GM12873 (cell line): ENCODE data around the gene UNC5B.

ENCODE experiments used
- TF ChIP-seq, protein P1 (sequence below): IDR thresholded peaks from 2 replicates; pipeline ENCODE4 v1.5.1; 2012; ENCODE audit warnings: low read depth, mild to moderate bottlenecking, moderate library complexity, low read length, control low read depth; ENCODE audit not compliant: insufficient read depth; ENCODE audit errors: missing control alignments

The UNC5B gene

DNA sequence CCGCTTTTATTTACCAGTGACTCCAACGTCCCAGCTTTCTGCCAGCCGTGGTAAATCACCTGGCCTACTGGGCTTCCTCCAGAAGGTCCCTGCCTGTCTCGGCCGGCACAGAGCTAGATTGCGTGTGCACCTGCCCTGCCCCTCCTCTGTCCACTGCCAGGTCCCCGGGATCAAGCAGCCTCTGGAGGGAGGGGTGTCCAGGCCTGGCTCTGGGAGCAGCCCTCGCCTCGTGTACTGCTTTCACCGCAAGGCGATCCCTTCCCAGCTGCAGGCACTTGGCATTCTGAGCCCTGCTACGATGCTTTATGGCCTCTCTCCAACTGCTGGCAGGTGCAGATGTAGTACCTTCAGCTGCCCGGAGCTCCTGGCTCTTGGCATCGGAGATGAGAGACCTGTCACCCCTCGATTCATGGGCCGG, 114.1 kb downstream of the UNC5B start:
- TF ChIP-seq, protein P1, sequence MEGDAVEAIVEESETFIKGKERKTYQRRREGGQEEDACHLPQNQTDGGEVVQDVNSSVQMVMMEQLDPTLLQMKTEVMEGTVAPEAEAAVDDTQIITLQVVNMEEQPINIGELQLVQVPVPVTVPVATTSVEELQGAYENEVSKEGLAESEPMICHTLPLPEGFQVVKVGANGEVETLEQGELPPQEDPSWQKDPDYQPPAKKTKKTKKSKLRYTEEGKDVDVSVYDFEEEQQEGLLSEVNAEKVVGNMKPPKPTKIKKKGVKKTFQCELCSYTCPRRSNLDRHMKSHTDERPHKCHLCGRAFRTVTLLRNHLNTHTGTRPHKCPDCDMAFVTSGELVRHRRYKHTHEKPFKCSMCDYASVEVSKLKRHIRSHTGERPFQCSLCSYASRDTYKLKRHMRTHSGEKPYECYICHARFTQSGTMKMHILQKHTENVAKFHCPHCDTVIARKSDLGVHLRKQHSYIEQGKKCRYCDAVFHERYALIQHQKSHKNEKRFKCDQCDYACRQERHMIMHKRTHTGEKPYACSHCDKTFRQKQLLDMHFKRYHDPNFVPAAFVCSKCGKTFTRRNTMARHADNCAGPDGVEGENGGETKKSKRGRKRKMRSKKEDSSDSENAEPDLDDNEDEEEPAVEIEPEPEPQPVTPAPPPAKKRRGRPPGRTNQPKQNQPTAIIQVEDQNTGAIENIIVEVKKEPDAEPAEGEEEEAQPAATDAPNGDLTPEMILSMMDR, result no peak

DNA sequence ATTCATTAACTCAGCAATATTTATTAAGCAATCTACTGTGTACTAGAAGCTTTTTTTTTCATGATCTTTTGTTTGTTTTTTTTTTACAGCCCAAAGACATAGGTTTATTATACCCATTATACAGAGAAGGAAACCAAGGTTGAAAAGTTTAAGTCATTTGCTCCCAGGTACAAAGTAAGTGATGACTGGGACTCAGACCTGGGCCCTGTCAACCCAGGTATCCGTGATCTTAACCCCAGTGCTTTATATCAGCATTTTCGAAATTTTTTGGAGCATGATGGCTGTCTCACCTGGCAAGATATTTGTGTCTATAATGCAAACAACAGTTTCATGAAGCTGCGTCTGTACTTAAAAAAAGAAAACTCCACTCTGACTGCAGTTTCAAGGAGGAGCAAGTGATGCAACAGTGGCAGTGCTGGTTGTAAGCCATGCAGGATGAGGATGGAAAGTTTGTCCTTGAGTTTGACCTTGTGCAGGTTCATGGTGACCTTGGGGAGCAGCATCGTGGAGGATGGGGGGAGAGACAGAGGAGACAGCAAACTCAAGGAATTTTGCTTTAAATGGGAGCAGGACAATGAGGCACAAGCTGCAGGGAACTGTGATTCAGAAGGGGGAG, 118.5 kb downstream of the UNC5B start:
- TF ChIP-seq, protein P1, result no peak

DNA sequence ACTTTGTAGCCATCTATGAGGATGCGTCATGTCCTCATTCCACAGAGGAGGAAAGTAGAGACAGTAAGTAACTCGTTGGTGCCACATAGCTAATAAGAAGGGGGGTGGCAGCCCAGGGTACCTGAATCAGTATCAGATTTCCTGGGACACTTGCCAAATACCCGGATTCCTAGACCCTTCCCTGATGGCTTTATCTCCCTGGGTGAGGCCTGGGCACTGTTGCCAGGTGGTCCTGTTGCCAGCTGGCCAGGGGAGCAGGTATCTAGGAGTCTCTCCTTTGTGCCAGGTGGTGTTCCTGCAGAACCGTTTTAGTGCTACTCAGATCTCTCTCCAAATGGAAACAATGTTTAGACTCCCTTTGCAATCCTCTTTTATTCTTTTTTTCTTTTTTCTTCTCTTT, 119.4 kb downstream of the UNC5B start:
- TF ChIP-seq, protein P1, result no peak

DNA sequence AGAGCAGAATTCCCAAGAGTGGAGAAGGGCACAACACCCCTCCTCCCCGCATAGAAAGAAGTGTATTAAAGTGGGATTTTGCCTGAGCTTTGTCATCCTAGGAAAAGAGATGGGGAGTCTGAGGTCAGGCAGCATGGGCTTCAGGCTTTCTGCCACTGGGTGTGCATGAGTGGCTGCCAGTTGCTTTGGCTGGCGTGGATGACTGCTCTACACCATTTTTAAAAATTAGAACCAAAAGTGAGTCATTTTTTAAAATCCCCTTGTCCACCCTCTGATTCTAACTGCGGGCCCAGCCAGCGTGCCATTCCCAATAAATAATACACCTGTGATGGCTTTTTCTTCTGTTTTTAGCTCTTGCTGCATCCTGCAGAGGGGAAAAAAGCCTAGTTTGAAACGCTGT, 120.1 kb downstream of the UNC5B start:
- TF ChIP-seq, protein P1, result no peak

DNA sequence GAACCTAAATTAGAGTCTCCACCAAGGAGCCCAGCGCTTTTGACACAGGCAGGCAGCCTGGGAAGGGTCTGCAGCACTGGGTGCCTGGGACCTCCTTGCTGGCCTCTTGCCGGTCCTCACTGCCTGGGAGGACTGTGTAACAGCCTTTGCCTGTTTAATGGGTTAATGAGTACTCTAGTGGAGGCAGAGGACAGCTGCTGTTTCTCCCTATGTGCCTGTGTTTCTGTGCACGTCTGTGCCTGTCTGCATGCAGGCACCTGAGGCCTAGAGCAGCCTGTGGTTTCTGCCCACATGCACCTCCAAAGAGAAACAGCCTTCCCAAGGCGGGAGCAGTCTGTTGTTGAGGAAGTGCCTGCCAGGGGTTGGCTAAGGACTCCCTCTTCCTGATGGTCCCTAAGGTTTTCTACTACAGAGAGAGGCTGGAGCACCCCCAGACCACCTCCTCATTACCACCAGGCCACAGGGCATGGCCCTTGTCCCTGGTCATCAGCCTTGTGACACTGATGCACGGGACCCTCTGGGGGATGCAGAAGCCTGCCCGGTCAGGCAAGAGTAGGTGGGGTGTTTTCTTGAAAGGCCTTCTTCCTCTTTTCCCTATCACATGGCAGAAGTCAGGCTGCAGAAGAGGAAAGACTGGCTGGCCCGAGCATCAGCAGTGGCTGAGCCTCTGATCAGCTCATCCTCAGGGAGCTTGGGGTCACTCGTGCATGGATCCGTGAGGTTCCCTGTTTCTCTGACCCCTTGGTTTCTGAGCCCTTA, 120.9 kb downstream of the UNC5B start:
- TF ChIP-seq, protein P1, result no peak

DNA sequence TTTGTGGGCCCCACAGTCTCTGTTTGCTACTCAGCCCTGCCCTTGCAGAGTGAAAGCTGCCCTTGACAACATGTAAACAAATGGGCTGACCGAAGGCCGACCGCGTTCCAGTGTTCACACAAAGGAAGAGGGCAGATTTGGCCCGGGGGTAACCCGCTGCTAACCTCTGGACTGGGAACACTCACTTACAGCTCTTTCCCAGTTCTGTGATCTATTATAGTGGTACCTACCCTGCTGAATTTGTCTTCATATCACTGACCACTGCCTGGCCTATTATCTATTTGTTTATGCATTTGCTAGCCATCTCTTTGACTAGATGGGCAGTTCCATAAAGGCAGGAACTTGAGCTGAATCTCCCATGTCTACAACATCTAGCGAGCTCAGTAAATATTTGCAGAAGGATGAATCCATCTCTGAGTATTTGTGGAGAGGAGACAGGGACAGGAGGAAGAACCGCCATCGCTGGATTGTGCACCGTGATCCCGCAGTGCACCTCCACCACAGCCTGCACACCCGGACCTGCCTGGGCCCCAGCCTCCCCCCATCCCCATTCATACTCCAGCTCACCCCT, 121.9 kb downstream of the UNC5B start:
- TF ChIP-seq, protein P1, result no peak

DNA sequence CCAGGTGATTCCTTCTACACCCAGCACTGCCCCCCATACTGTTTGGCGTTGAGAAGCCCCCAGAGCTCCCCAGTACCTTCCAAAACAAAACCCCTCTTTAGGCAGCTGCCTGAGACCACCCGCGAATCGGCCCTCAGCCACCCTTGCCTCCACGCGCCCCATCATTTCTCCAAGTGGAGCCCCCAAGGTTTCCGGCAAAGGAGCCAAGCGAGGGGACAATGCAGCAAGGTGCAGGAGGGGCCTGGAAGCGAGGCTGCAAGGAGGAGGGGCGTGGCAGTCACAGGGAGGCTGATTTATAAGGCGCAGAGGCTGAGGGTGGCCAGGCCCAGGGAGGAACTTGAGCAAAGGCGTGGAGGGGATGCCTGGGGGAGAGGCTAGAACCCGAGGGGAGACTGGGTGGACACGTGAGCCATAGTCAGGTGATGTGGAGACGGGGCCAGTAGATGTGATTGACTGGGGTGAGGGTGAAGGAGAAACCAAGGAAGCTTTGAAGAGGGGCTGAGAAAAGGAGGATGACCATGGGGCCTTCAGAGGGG, 122.9 kb downstream of the UNC5B start:
- TF ChIP-seq, protein P1, result no peak
